GM19438 (cell line): ENCODE measurements around the gene RIC8A.

Source experiments
- ATAC-seq: cut with Tn5 transposase; IDR thresholded peaks from one replicate; pipeline ENCODE4 v1.9.1; 2021; ENCODE audit warnings: low read depth; ENCODE audit not compliant: unreplicated experiment

The RIC8A gene

GRCh38 chr11:203945-204586 is 3.4 kb upstream of the RIC8A start:
- ATAC-seq = no peak

DNA sequence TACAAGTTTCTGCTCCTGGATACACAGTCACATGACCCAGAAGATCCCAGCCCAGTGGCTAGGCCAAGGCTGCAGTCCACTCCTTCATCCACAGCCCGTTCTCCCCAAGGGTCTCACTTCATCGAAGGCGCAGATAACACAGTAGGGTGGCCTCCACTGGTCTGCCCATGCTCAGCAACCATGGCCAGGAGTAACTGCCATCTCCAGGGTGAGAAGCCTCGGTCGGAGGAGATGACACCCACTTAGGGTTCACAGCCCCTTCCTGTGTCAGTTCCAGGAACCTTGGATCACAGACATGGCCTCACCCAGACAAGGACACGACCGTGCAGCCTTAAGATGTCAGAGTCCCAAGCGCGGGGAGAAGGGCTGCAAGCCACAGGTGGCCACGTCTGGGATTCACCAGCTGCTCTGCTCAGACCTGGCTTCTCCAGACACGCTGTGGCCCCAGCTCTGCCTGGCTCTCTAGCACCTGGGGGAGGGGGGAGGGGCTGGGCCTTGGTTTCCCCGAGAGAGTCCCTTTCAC is 2.9 kb upstream of the RIC8A start:
- no peak for ATAC-seq

GRCh38 chr11:205221-206001 is 2.1 kb upstream of the RIC8A start:
- ATAC-seq = no peak

DNA sequence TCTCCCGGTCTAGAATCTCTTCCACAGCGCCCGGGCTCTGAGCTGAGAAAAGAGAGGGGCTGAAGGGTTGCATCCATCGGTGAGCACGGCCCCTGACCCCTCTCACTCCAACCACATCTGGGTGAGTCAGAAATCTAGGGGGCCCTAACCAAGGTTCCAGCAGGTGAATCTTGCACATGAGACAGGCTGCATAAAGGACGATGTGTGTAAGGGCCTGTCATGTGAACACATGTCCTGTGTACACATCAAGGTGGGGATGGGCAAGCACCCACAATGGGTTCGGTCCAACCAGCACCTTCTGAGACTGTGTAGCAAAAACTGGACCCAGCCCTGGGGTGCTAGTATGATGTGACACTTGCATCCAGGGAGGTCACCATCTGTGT is 1.5 kb upstream of the RIC8A start:
- no peak for ATAC-seq

- peak; percentile 26 for ATAC-seq
Observed at GRCh38 chr11:206526-207207, 841 bp upstream of the RIC8A start.

- peak; percentile 7 for ATAC-seq
Observed at GRCh38 chr11:207863-208180, 314 bp downstream of the RIC8A start.

DNA sequence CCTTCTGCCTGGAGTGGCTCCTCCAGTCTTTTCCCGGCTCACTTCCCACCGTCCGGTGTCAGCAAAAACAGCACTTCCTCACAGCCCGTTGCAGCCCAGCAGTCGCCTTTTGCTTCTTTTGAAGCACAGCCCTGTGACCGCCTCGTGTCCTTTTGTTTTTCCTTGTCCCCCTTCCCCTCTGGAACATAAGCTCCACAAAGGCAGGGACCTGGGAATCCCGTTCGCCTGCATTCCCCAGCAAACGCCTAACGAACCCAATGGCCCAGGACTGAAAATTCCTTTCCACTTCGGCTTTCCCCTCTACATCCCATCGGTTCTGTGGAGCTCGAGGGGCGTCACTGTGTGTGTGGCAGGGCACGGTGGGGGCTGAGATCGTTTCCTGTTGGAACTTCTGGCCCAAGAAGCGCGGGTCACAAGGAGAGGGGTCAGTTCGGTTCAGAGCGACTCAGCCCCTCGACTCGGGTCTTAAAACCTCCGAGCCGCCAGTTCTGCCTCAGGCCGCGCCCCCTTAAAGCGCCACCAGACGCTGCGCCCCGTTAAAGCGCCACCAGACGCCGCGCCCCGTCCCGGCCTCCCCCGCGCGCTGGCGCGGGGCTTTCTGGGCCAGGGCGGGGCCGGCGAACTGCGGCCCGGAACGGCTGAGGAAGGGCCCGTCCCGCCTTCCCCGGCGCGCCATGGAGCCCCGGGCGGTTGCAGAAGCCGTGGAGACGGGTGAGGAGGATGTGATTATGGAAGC is 841 bp downstream of the RIC8A start:
- ATAC-seq = no peak

- no peak for ATAC-seq
Observed at GRCh38 chr11:208917-209260, 1.4 kb downstream of the RIC8A start.

GRCh38 chr11:209275-210121 is 2.0 kb downstream of the RIC8A start:
- ATAC-seq = no peak

DNA sequence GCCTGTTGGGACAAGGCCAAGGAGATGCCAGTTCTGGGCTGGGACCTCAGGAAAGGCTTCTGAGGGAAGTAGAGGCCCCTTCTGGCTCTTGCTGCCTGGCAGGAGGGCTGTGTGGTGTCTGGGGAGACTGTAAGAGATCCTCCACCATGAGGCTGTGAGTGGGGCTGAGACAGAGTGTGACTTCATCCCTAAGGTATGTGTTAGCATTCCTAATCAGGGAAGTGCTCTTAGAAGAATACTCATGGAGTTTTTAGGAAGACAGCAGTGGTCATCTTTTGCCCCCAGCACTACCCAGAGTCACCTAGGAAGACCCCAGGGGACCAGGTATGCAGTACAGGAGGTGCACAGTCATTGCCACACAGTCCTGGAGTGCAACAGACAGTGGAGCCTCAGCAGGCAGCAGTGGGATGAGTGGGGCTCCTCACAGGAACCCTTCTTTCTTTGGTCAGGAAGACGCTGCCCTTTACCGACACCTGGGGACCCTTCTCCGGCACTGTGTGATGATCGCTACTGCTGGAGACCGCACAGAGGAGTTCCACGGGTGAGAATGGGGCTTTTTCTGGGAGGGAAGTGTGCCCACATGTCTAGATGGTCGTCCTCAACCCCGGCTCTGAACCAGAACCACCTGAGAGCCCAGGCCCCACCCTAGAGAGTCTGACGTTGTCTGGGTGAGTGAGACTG is 2.8 kb downstream of the RIC8A start:
- ATAC-seq = no peak

GRCh38 chr11:210803-211180 is 3.3 kb downstream of the RIC8A start:
- no peak for ATAC-seq

DNA sequence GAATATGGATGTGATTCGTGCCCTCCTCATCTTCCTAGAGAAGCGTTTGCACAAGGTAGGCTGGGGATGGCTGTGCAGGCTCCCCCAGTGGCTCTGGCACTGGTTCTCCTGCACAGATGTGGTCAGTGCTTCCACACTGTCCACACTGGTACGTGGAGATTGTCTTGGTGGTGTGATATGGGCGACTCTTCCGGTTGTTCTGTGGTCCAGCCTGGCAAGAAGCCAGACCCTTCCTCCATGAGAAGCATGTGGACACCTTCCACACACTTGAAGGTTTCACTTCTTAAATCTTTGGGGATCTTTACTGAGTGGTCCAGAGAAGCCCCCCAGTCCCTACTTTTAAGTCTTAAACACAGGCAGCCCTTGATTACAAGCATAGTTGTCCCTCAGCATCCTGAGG is 3.8 kb downstream of the RIC8A start:
- ATAC-seq = no peak

GRCh38 chr11:211741-212140 is 4.2 kb downstream of the RIC8A start:
- no peak for ATAC-seq

- ATAC-seq = no peak
Observed at GRCh38 chr11:212150-213100, 4.9 kb downstream of the RIC8A start.

DNA sequence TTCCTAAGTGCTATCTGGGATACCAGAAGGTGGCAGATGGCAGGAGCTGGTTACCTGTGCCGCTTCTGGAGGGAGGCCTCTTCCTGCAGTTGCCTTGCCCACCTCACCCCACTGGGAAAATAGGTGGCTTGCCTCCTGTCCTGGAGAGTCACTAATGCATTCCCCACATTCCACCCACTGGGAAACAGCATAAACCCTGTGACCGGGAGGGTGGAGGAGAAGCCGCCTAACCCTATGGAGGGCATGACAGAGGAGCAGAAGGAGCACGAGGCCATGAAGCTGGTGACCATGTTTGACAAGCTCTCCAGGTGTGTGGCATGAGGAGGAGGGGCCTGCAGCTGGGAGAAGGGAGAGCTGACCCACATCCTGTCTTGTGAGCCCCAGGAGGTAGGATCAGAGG is 5.6 kb downstream of the RIC8A start:
- ATAC-seq = no peak

DNA sequence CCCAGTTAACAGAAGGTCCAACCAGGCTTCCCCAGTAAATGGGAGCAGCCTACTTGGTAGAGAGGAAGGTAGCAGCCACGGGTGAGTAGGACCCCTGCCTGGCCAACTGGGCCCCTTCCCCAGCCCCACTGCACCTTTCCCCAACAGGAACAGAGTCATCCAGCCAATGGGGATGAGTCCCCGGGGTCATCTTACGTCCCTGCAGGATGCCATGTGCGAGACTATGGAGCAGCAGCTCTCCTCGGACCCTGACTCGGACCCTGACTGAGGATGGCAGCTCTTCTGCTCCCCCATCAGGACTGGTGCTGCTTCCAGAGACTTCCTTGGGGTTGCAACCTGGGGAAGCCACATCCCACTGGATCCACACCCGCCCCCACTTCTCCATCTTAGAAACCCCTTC is 6.6 kb downstream of the RIC8A start:
- ATAC-seq = no peak

DNA sequence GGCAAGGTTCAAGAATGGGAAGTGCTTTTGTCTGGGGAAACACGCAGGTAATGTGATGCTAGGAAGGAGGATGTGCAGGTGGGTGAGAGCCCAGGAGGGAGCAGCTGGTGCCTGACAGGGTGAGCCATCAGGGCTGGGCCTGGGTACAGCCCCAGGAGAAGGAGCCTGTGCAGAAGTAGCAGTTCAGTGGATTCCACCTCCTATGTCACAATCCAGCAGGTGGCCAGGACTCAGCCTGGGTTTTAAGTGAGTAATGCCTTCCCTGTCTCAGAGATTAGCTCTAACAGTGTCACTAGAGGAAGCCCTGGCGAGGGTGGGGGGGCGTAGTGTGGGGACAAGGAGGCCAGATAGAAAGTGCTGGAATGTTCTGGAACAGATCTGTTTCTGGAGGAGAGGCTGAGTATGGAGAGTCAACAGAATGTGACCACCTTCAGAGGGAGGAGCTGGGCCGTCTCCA is 8.1 kb downstream of the RIC8A start:
- no peak for ATAC-seq
